Gastrocnemius medialis (tissue), 4 donors: ENCODE data around the gene STX12.
"Not testable (repeated sequence)": the region's sequence is repeated elsewhere in the genome, so short reads cannot be mapped to it uniquely, and the experiment has no call there.

Experiments used
- CTCF ChIP-seq, 5 experiments: fragments of 450-650 bp in 3 of 5; fragments of 200-600 bp in 2 of 5; sonication (generic) in 2 of 5; IDR thresholded peaks in 4 of 5; conservative IDR thresholded peaks in 1 of 5; 1 replicate in 4 of 5; 2 replicates in 1 of 5; pipeline ENCODE4 v1.5.1; 2016 to 2019; ENCODE audit warnings: antibody characterized with exemption in 5 of 5, mild to moderate bottlenecking in 3 of 5, moderate library complexity in 3 of 5
- POLR2A ChIP-seq, 2 donors: fragments of 450-650 bp; IDR thresholded peaks; one replicate each; pipeline ENCODE4 v1.6.1; 2017; ENCODE audit warnings: antibody characterized with exemption in 2 of 2, mild to moderate bottlenecking in 2 of 2, moderate library complexity in 2 of 2

- TF ChIP-seq CTCF (IDR thresholded peaks at IDR 0.05 in 4 of 5, conservative IDR thresholded peaks at IDR 0.05 in 1 of 5); POLR2A (IDR thresholded peaks at IDR 0.05): not testable (repeated sequence)
Measured at GRCh38 chr1:27790270-27790669, 17.3 kb downstream of the STX12 start.
